HepG2 (cell line): ENCODE measurements around the gene CCNH. TPM values are rescaled to one million over a fixed set of nuclear protein-coding genes. Genes with fewer than 3 reads are reported as not detected.
A peak's percentile ranks its signal among the peaks of the same experiment; 100 is the strongest.

Source experiments
- EEA1 ChIP-seq: sonication (generic); formaldehyde crosslinking; IDR thresholded peaks from 2 replicates; pipeline ENCODE4 v1.5.1; 2020; ENCODE audit warnings: mild to moderate bottlenecking, missing genetic modification reagents, borderline replicate concordance
- FOXC1 ChIP-seq: sonication (generic); formaldehyde crosslinking; IDR thresholded peaks from 2 replicates; pipeline ENCODE4 v1.8.0; 2022; ENCODE audit warnings: mild to moderate bottlenecking, missing genetic modification reagents, borderline replicate concordance
- IKZF4 ChIP-seq: sonication (generic); formaldehyde crosslinking; IDR thresholded peaks from 2 replicates; pipeline ENCODE4 v1.5.1; 2020; ENCODE audit warnings: borderline replicate concordance, mild to moderate bottlenecking, low read depth, missing genetic modification reagents; ENCODE audit errors: not compliant biosample characterization
- KLF9 ChIP-seq: IDR thresholded peaks from 2 replicates; pipeline ENCODE4 v1.6.1; 2016; ENCODE audit warnings: low read depth
- MEIS2 ChIP-seq: sonication (generic); formaldehyde crosslinking; IDR thresholded peaks from 2 replicates; pipeline ENCODE4 v1.9.0; 2021; ENCODE audit warnings: mild to moderate bottlenecking, missing genetic modification reagents
- RBM39 ChIP-seq: fragments of 200-400 bp; formaldehyde crosslinking; IDR thresholded peaks from one replicate; pipeline ENCODE4 v1.6.1; 2018; ENCODE audit warnings: antibody characterized with exemption, mild to moderate bottlenecking, low read depth, low read length; ENCODE audit not compliant: poor library complexity, severe bottlenecking
- REPIN1 ChIP-seq: sonication (generic); formaldehyde crosslinking; IDR thresholded peaks from 2 replicates; pipeline ENCODE4 v1.8.0; 2022; ENCODE audit warnings: missing genetic modification reagents, low read depth, mild to moderate bottlenecking, borderline replicate concordance
- SPEN ChIP-seq: sonication (generic); formaldehyde crosslinking; IDR thresholded peaks from 2 replicates; pipeline ENCODE4 v1.5.1; 2020; ENCODE audit warnings: low read depth, mild to moderate bottlenecking, missing genetic modification reagents
- SRY ChIP-seq: sonication (generic); formaldehyde crosslinking; IDR thresholded peaks from 2 replicates; pipeline ENCODE4 v1.8.0; 2022; ENCODE audit warnings: mild to moderate bottlenecking, missing genetic modification reagents
- ZNF432 ChIP-seq: sonication (generic); formaldehyde crosslinking; IDR thresholded peaks from 2 replicates; pipeline ENCODE4 v1.5.0; 2020; ENCODE audit warnings: missing genetic modification reagents, mild to moderate bottlenecking, borderline replicate concordance
- ZNF44 ChIP-seq: sonication (generic); formaldehyde crosslinking; IDR thresholded peaks from 2 replicates; pipeline ENCODE4 v1.5.1; 2020; ENCODE audit warnings: mild to moderate bottlenecking, missing genetic modification reagents
- ZNF629 ChIP-seq: sonication (generic); formaldehyde crosslinking; conservative IDR thresholded peaks from 2 replicates; pipeline ENCODE4 v1.5.0; 2020; ENCODE audit warnings: missing genetic modification reagents
- polyA plus RNA-seq, 8 experiments: library from polyadenylated mRNA; depleted of rRNA in 3 of 8; stranded (reverse) in 7 of 8; unstranded in 1 of 8; fragments of >200 nt; fragmentation: Illumina TruSeq in 4 of 8; extraction: Trizol in 4 of 8; gene quantifications; 2 replicates each; pipeline versions ENCODE4 v1.2.1 to v1.2.3, GENCODE V29; 2011 to 2016; ENCODE audit warnings: low read depth in 4 of 8, missing spikeins in 1 of 8, mixed read lengths in 1 of 8; ENCODE audit not compliant: insufficient read depth in 1 of 8
- total RNA-seq, 5 experiments: library from RNA; depleted of rRNA; stranded (reverse); fragments of >200 nt; fragmentation: Illumina TruSeq; extraction: Trizol; gene quantifications; 2 replicates each; pipeline ENCODE4 v1.2.3, GENCODE V29; 2016; ENCODE audit warnings: low read depth in 1 of 5
- TF ChIP-seq, protein P1 (sequence below): IDR thresholded peaks from 2 replicates; pipeline ENCODE4 v1.6.1; 2012; ENCODE audit warnings: low read depth, low read length, improper control_type of control experiment
- TF ChIP-seq, protein P2 (sequence below): sonication (generic); formaldehyde crosslinking; IDR thresholded peaks from 2 replicates; pipeline ENCODE4 v1.4.0; 2020; ENCODE audit warnings: missing genetic modification reagents, mild to moderate bottlenecking, borderline replicate concordance
- TF ChIP-seq, protein P3 (sequence below): sonication (generic); formaldehyde crosslinking; IDR thresholded peaks from 2 replicates; pipeline ENCODE4 v1.4.0; 2020; ENCODE audit warnings: missing genetic modification reagents
- TF ChIP-seq, protein P4 (sequence below): IDR thresholded peaks from 2 replicates; pipeline ENCODE4 v1.6.1; 2016; ENCODE audit warnings: missing biosample characterization, missing genetic modification reagents, low read depth

CCNH gene
- total and polyA plus RNA-seq, 2 of the 13 experiments (the other 11 are each of a cell fraction or from before 2014, with no cell fraction given), result 42.5 to 94.3 TPM

DNA sequence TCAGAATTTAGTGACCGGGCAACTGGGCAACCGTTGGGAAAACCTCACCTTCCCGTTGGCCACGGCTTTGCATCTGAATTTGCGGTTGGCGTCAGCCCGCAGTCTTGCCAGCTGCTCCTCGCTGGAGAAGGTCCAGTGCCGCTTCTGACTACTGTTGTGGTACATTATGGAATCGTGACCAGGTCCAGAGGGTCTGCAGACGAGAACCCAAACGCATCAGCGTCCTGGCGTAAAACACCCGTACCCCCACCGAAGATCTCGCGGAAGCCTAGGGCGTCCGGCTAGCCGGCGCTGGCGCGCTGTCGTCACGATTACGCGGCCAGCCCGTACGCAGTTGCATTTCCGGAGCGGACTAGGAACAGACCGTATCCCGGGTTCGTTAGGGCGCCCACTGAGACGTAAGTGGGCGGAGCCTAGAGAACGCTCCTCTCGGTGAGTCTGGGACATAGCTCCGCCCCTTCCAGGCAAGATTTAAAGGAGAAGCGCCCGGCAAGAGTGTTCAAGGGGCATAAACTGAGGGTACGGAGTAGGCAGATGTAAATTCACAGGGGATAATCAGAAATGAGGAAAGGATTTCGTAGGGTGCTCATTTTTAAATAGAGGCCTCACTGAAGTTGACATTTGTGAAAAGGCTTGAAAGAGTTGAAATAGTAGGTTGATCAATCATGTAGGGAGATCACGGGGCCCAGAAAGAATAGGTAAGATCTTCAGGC, at the start of gene CCNH (continued):
- no peak for TF ChIP-seq EEA1 (CRISPR knock-in tag)
- no peak for TF ChIP-seq KLF9 (CRISPR knock-in tag)
- TF ChIP-seq, protein P1, sequence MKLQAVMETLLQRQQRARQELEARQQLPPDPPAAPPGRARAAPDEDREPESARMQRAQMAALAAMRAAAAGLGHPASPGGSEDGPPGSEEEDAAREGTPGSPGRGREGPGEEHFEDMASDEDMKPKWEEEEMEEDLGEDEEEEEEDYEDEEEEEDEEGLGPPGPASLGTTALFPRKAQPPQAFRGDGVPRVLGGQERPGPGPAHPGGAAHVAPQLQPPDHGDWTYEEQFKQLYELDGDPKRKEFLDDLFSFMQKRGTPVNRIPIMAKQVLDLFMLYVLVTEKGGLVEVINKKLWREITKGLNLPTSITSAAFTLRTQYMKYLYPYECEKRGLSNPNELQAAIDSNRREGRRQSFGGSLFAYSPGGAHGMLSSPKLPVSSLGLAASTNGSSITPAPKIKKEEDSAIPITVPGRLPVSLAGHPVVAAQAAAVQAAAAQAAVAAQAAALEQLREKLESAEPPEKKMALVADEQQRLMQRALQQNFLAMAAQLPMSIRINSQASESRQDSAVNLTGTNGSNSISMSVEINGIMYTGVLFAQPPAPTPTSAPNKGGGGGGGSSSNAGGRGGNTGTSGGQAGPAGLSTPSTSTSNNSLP, result peak; percentile 31; the same call in 1 of the 2 replicates
- TF ChIP-seq IKZF4 (CRISPR knock-in tag), result no peak
- TF ChIP-seq SPEN (CRISPR knock-in tag), result peak; percentile 79; the same call in 1 of the 2 replicates
- peak; percentile 69 for TF ChIP-seq REPIN1 (CRISPR knock-in tag)
- TF ChIP-seq, protein P2, sequence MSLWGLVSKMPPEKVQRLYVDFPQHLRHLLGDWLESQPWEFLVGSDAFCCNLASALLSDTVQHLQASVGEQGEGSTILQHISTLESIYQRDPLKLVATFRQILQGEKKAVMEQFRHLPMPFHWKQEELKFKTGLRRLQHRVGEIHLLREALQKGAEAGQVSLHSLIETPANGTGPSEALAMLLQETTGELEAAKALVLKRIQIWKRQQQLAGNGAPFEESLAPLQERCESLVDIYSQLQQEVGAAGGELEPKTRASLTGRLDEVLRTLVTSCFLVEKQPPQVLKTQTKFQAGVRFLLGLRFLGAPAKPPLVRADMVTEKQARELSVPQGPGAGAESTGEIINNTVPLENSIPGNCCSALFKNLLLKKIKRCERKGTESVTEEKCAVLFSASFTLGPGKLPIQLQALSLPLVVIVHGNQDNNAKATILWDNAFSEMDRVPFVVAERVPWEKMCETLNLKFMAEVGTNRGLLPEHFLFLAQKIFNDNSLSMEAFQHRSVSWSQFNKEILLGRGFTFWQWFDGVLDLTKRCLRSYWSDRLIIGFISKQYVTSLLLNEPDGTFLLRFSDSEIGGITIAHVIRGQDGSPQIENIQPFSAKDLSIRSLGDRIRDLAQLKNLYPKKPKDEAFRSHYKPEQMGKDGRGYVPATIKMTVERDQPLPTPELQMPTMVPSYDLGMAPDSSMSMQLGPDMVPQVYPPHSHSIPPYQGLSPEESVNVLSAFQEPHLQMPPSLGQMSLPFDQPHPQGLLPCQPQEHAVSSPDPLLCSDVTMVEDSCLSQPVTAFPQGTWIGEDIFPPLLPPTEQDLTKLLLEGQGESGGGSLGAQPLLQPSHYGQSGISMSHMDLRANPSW (CRISPR knock-in tag), result peak; percentile 53; the same call in 1 of the 2 replicates
- no peak for TF ChIP-seq FOXC1 (CRISPR knock-in tag)
- TF ChIP-seq MEIS2 (CRISPR knock-in tag), result peak; percentile 19; the same call in 1 of the 2 replicates
- TF ChIP-seq SRY (CRISPR knock-in tag), result no peak
- no peak for TF ChIP-seq ZNF629
- peak; percentile 24 for TF ChIP-seq RBM39
- no peak for TF ChIP-seq ZNF432
- TF ChIP-seq, protein P3, sequence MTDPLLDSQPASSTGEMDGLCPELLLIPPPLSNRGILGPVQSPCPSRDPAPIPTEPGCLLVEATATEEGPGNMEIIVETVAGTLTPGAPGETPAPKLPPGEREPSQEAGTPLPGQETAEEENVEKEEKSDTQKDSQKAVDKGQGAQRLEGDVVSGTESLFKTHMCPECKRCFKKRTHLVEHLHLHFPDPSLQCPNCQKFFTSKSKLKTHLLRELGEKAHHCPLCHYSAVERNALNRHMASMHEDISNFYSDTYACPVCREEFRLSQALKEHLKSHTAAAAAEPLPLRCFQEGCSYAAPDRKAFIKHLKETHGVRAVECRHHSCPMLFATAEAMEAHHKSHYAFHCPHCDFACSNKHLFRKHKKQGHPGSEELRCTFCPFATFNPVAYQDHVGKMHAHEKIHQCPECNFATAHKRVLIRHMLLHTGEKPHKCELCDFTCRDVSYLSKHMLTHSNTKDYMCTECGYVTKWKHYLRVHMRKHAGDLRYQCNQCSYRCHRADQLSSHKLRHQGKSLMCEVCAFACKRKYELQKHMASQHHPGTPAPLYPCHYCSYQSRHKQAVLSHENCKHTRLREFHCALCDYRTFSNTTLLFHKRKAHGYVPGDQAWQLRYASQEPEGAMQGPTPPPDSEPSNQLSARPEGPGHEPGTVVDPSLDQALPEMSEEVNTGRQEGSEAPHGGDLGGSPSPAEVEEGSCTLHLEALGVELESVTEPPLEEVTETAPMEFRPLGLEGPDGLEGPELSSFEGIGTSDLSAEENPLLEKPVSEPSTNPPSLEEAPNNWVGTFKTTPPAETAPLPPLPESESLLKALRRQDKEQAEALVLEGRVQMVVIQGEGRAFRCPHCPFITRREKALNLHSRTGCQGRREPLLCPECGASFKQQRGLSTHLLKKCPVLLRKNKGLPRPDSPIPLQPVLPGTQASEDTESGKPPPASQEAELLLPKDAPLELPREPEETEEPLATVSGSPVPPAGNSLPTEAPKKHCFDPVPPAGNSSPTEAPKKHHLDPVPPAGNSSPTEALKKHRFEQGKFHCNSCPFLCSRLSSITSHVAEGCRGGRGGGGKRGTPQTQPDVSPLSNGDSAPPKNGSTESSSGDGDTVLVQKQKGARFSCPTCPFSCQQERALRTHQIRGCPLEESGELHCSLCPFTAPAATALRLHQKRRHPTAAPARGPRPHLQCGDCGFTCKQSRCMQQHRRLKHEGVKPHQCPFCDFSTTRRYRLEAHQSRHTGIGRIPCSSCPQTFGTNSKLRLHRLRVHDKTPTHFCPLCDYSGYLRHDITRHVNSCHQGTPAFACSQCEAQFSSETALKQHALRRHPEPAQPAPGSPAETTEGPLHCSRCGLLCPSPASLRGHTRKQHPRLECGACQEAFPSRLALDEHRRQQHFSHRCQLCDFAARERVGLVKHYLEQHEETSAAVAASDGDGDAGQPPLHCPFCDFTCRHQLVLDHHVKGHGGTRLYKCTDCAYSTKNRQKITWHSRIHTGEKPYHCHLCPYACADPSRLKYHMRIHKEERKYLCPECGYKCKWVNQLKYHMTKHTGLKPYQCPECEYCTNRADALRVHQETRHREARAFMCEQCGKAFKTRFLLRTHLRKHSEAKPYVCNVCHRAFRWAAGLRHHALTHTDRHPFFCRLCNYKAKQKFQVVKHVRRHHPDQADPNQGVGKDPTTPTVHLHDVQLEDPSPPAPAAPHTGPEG, result 0 out of 2 replicates have a peak, but pooled peaks have one; percentile 65
- TF ChIP-seq, protein P4, sequence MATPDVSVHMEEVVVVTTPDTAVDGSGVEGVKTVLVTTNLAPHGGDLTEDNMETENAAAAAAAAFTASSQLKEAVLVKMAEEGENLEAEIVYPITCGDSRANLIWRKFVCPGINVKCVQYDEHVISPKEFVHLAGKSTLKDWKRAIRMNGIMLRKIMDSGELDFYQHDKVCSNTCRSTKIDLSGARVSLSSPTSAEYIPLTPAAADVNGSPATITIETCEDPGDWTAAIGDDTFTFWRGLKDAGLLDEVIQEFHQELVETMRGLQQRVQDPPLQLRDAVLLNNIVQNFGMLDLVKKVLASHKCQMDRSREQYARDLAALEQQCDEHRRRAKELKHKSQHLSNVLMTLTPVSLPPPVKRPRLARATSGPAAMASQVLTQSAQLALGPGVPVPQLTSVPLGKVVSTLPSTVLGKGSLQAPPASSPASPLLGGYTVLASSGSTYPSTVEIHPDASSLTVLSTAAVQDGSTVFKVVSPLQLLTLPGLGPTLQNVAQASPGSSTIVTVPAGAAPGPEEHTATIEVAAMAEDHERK (CRISPR knock-in tag), result peak; percentile 94
- 0 out of 2 replicates have a peak, but pooled peaks have one; percentile 22 for TF ChIP-seq ZNF44 (CRISPR knock-in tag)
